PC-3 (cell line): ENCODE measurements around the gene VEGFB. TPM values are rescaled to one million over a fixed set of nuclear protein-coding genes. Genes with fewer than 3 reads are reported as not detected.

Experiments used
- ATAC-seq: fragments of 200-7000 bp; cut with Tn5 transposase; 2 replicates; pipeline ENCODE4 v1.9.1; 2020; ENCODE audit warnings: mild to moderate bottlenecking, moderate library complexity
- BruUV-seq: library from RNA; stranded (reverse); fragments of 400-500 nt; replicated peaks from 2 replicates; lab custom pipeline; 2021; lab: Mats Ljungman, UMichigan
- CTCF ChIA-PET: fragments of 300-600 bp; sonication (Branson Sonifier 250); formaldehyde crosslinking; loops from one replicate; lab custom pipeline; 2022; ENCODE audit warnings: antibody characterized with exemption; lab: Charles Lee
- POLR2A ChIA-PET: fragments of 300-600 bp; sonication (Branson Sonifier 250); formaldehyde crosslinking; loops from one replicate; lab custom pipeline; 2022; ENCODE audit warnings: antibody characterized with exemption; ENCODE audit not compliant: unreplicated experiment; lab: Charles Lee
- DNase-seq: peaks from one replicate; pipeline ENCODE4 v3.0.0-alpha.2; 2015
- H2AFZ ChIP-seq: fragments of 300-600 bp; sonication (generic); 2 replicates; pipeline ENCODE4 v1.6.0; 2016; ENCODE audit warnings: antibody characterized with exemption, low read length
- H3F3A ChIP-seq: fragments of 300-600 bp; sonication (generic); one replicate; pipeline ENCODE4 v1.6.0; 2017; ENCODE audit warnings: antibody characterized with exemption, low read length, control low read depth, mild to moderate bottlenecking; ENCODE audit not compliant: unreplicated experiment
- H3K27ac ChIP-seq: fragments of 300-600 bp; sonication (generic); 2 replicates; pipeline ENCODE4 v1.5.1; 2016; ENCODE audit warnings: mild to moderate bottlenecking, low read length
- H3K27me3 ChIP-seq: fragments of 300-600 bp; sonication (generic); 2 replicates; pipeline ENCODE4 v1.6.1; 2016; ENCODE audit warnings: low read length, mixed read lengths
- H3K36me3 ChIP-seq: fragments of 300-600 bp; sonication (generic); 2 replicates; pipeline ENCODE4 v1.6.1; 2016; ENCODE audit warnings: low read depth, mixed run types, low read length, mixed read lengths
- H3K4me1 ChIP-seq: fragments of 300-600 bp; sonication (generic); 2 replicates; pipeline ENCODE4 v1.5.1; 2016; ENCODE audit warnings: low read length; ENCODE audit not compliant: insufficient read depth
- H3K4me2 ChIP-seq: fragments of 300-600 bp; sonication (generic); 2 replicates; pipeline ENCODE4 v1.6.0; 2016; ENCODE audit warnings: low read length
- H3K4me3 ChIP-seq: fragments of 300-600 bp; sonication (generic); 2 replicates; pipeline ENCODE4 v1.5.1; 2016; ENCODE audit warnings: mild to moderate bottlenecking, low read length, mixed read lengths
- H3K79me2 ChIP-seq: fragments of 300-600 bp; sonication (generic); 2 replicates; pipeline ENCODE4 v1.6.1; 2017; ENCODE audit warnings: low read length, mixed read lengths
- H3K9ac ChIP-seq: fragments of 300-600 bp; sonication (generic); 2 replicates; pipeline ENCODE4 v1.6.0; 2016; ENCODE audit warnings: mild to moderate bottlenecking, low read length
- H3K9me2 ChIP-seq: fragments of 300-600 bp; sonication (generic); replicated peaks from 2 replicates; pipeline ENCODE4 v1.6.1; 2016; ENCODE audit warnings: mixed run types, low read length, mixed read lengths
- H3K9me3 ChIP-seq: fragments of 300-600 bp; sonication (generic); 2 replicates; pipeline ENCODE4 v1.6.1; 2016; ENCODE audit warnings: low read length, mixed read lengths
- H4K20me1 ChIP-seq: fragments of 300-600 bp; sonication (generic); 2 replicates; pipeline ENCODE4 v1.6.1; 2016; ENCODE audit warnings: low read length, mixed read lengths
- CTCF ChIP-seq: fragments of 300-600 bp; sonication (generic); conservative IDR thresholded peaks from 2 replicates; pipeline ENCODE4 v1.5.1; 2017; ENCODE audit warnings: antibody characterized with exemption, low read depth, mild to moderate bottlenecking, low read length
- EZH2 ChIP-seq: fragments of 300-600 bp; sonication (generic); IDR thresholded peaks from one replicate; pipeline ENCODE4 v1.6.1; 2017; ENCODE audit warnings: antibody characterized with exemption, mild to moderate bottlenecking, low read length; ENCODE audit not compliant: unreplicated experiment
- EZH2phosphoT487 ChIP-seq: fragments of 300-600 bp; sonication (generic); IDR thresholded peaks from 2 replicates; pipeline ENCODE4 v1.6.1; 2018; ENCODE audit warnings: mild to moderate bottlenecking, antibody characterized with exemption, low read length, borderline replicate concordance
- intact Hi-C: fragments of 100-400 bp; cut with micrococcal nuclease; formaldehyde crosslinking; loops from 2 replicates; pipeline ENCODE4 v1.9.0; 2023
- total RNA-seq: library from RNA; depleted of rRNA; stranded (reverse); fragments of >200 nt; gene quantifications from 2 replicates; pipeline ENCODE4 v1.2.3, GENCODE V29; 2014

VEGFB gene
- total RNA-seq, 1 experiment from 2014 or later: 39.4 TPM

GRCh38 chr11:64259533-64260067 is 25.2 kb downstream of the VEGFB start:
- no peaks in the 10 kb centered on the region for H3F3A ChIP-seq
- H3K9me3 ChIP-seq: no peaks in the 10 kb centered on the region
- no peaks in the 10 kb centered on the region for H3K27me3 ChIP-seq
- CTCF ChIA-PET: no interaction called here
- TF ChIP-seq CTCF (no peak), EZH2 (no peak), EZH2phosphoT487 (no peak)
- DNase-seq (no peak), ATAC-seq (no peak)
- H3K4me2 ChIP-seq: no peak overlapping the region
- intact Hi-C loops: no loop called here
- peaks cover 55% of the 10 kb centered on the region for H3K36me3 ChIP-seq
- no peak overlapping the region for H3K27ac ChIP-seq
- no TSS peak for BruUV-seq
- H3K4me3 ChIP-seq: no peak overlapping the region
- H4K20me1 ChIP-seq: 0 out of 2 replicates have a peak, but pooled peaks cover 3% of the 10 kb centered on the region
- no peak overlapping the region for H3K9ac ChIP-seq
- no peak overlapping the region for H2AFZ ChIP-seq
- POLR2A ChIA-PET: no interaction called here
- peaks cover 7% of the 10 kb centered on the region for H3K4me1 ChIP-seq
- no peaks in the 10 kb centered on the region for H3K79me2 ChIP-seq
- H3K9me2 ChIP-seq: no peaks in the 10 kb centered on the region

- no peaks in the 10 kb centered on the region for H3K9me2 ChIP-seq
- peaks cover 50% of the 10 kb centered on the region for H3K36me3 ChIP-seq
- H3K9me3 ChIP-seq: no peaks in the 10 kb centered on the region
- ChIA-PET POLR2A (no interaction called here), CTCF (interaction anchor here (1.0 kb wide), 1 partner anchor 8 kb away, joined by 8 read pairs; no protein-coding TSS in a partner anchor)
- no peak overlapping the region for H3K27ac ChIP-seq
- H3F3A ChIP-seq: no peaks in the 10 kb centered on the region
- no peaks in the 10 kb centered on the region for H3K79me2 ChIP-seq
- intact Hi-C loops: no loop called here
- H2AFZ ChIP-seq: no peak overlapping the region
- no peak for ATAC-seq
- TF ChIP-seq EZH2phosphoT487: no peak
- no peak for TF ChIP-seq EZH2
- no peak for TF ChIP-seq CTCF
- H3K9ac ChIP-seq: no peak overlapping the region
- H4K20me1 ChIP-seq: 0 out of 2 replicates have a peak, but pooled peaks cover 3% of the 10 kb centered on the region
- H3K27me3 ChIP-seq: no peaks in the 10 kb centered on the region
- DNase-seq: no peak
- no peak overlapping the region for H3K4me3 ChIP-seq
- no peak overlapping the region for H3K4me2 ChIP-seq
- H3K4me1 ChIP-seq: peaks cover 7% of the 10 kb centered on the region
- BruUV-seq: no TSS peak
Observed at GRCh38 chr11:64260147-64260708, 25.8 kb downstream of the VEGFB start.

- BruUV-seq: no TSS peak
- intact Hi-C loops: no loop called here
- no peak overlapping the region for H3K27ac ChIP-seq
- no peak overlapping the region for H3K4me3 ChIP-seq
- no peaks in the 10 kb centered on the region for H3K9me2 ChIP-seq
- ChIA-PET CTCF (interaction anchor here (1.0 kb wide), 1 partner anchor 94 kb away, joined by 4 read pairs; no protein-coding TSS in a partner anchor), POLR2A (no interaction called here)
- no peaks in the 10 kb centered on the region for H3F3A ChIP-seq
- 0 out of 2 replicates have a peak, but pooled peaks cover 3% of the 10 kb centered on the region for H4K20me1 ChIP-seq
- H3K9me3 ChIP-seq: no peaks in the 10 kb centered on the region
- no peak for TF ChIP-seq EZH2phosphoT487
- TF ChIP-seq CTCF: no peak
- TF ChIP-seq EZH2: no peak
- H3K27me3 ChIP-seq: no peaks in the 10 kb centered on the region
- H3K4me1 ChIP-seq: peaks cover 9% of the 10 kb centered on the region
- H3K36me3 ChIP-seq: peaks cover 44% of the 10 kb centered on the region
- H2AFZ ChIP-seq: no peak overlapping the region
- DNase-seq (no peak), ATAC-seq (no peak)
- no peak overlapping the region for H3K4me2 ChIP-seq
- no peaks in the 10 kb centered on the region for H3K79me2 ChIP-seq
- no peak overlapping the region for H3K9ac ChIP-seq
Observed at GRCh38 chr11:64261556-64262080, 27.2 kb downstream of the VEGFB start.
